K562 (cell line): Measurements from ENCODE around the gene ASB4. TPM values are rescaled to one million over a fixed set of nuclear protein-coding genes. Genes with fewer than 3 reads are reported as not detected.

Source experiments
- ATAC-seq: fragments of 200-7000 bp; cut with Tn5 transposase; 3 replicates; pipeline ENCODE4 v1.9.1; 2020; ENCODE audit warnings: moderate library complexity
- BruUV-seq: library from RNA; stranded (reverse); fragments of 400-500 nt; replicated peaks from 2 replicates; lab custom pipeline; 2021; lab: Mats Ljungman, UMichigan
- CTCF ChIA-PET: fragments of 300-600 bp; formaldehyde crosslinking; extraction: SDS; loops from one replicate; lab custom pipeline; 2021; ENCODE audit warnings: low intra/inter-chr PET ratio; lab: Yijun Ruan, JAX
- POLR2A ChIA-PET: fragments of 300-600, 350-650 bp; sonication (Branson Sonifier 250); formaldehyde crosslinking; extraction: SDS; loops from one replicate; lab custom pipeline; 2021; ENCODE audit warnings: antibody characterized with exemption, inconsistent platforms; lab: Yijun Ruan, JAX
- DNase-seq, 4 experiments: peaks; one replicate each; pipeline versions ENCODE4 v3.0.0 to v3.0.0-alpha.2; 2011 to 2018; ENCODE audit warnings: low spot score in 3 of 4, mixed read lengths in 3 of 4; ENCODE audit errors: extremely low read depth in 1 of 4
- FAIRE-seq: peaks from 2 replicates; lab custom pipeline; 2011; peaks lifted over from hg19 to GRCh38; lab: Jason Lieb, UNC
- H2AFZ ChIP-seq: 2 replicates; pipeline ENCODE4 v1.6.0; 2011; ENCODE audit warnings: low read depth, low read length, control low read depth, inconsistent platforms
- H3K27ac ChIP-seq: fragments of 200-600 bp; 3 replicates; pipeline ENCODE4 v1.8.0; 2011; ENCODE audit warnings: low read depth, mild to moderate bottlenecking, control low read depth, inconsistent platforms, low read length, moderate library complexity, mixed read lengths; ENCODE audit errors: extremely low read depth
- H3K27me3 ChIP-seq, 2 experiments: fragments of 300-600 bp in 1 of 2; 2 replicates in 1 of 2; 3 replicates in 1 of 2; pipeline versions ENCODE4 v1.6.0 to v1.8.0; 2011; ENCODE audit warnings: inconsistent platforms in 2 of 2, low read length in 2 of 2, mild to moderate bottlenecking in 1 of 2, mixed read lengths in 1 of 2, moderate library complexity in 1 of 2; ENCODE audit not compliant: control insufficient read depth in 2 of 2, insufficient read depth in 2 of 2
- H3K36me3 ChIP-seq: fragments of 300-600 bp; 3 replicates; pipeline ENCODE4 v1.8.0; 2011; ENCODE audit warnings: mild to moderate bottlenecking, low read length, inconsistent platforms; ENCODE audit not compliant: control insufficient read depth, insufficient read depth
- H3K4me1 ChIP-seq, 2 experiments: fragments of 200-600 bp in 1 of 2; replicated peaks in 1 of 2; 2 replicates in 1 of 2; 3 replicates in 1 of 2; pipeline versions ENCODE4 v1.5.1 to v1.8.0; 2011; ENCODE audit warnings: inconsistent platforms in 2 of 2, low read length in 2 of 2, mild to moderate bottlenecking in 1 of 2, mixed read lengths in 1 of 2, moderate library complexity in 1 of 2; ENCODE audit not compliant: control insufficient read depth in 2 of 2, insufficient read depth in 2 of 2
- H3K4me2 ChIP-seq: 2 replicates; pipeline ENCODE4 v1.6.1; 2011; ENCODE audit warnings: low read length, control low read depth, inconsistent platforms, mixed read lengths; ENCODE audit not compliant: insufficient read depth
- H3K4me3 ChIP-seq: fragments of 200-600 bp; sonication (generic), shearing (Covaris generic); 2 replicates; pipeline ENCODE4 v1.5.1; 2016; ENCODE audit warnings: control low read depth, inconsistent platforms
- H3K79me2 ChIP-seq: fragments of 200-600 bp; 3 replicates; pipeline ENCODE4 v1.8.0; 2011; ENCODE audit warnings: low read length, inconsistent platforms; ENCODE audit not compliant: control insufficient read depth, insufficient read depth
- H3K9ac ChIP-seq, 2 experiments: 2 replicates each; pipeline versions ENCODE4 v1.6.0 to v1.6.1; 2011; ENCODE audit warnings: low read depth in 2 of 2, low read length in 2 of 2, control low read depth in 1 of 2, inconsistent platforms in 1 of 2, mild to moderate bottlenecking in 1 of 2, mixed read lengths in 1 of 2; ENCODE audit not compliant: insufficient read depth in 1 of 2
- H3K9me1 ChIP-seq: one replicate; pipeline ENCODE4 v1.6.0; 2011; ENCODE audit warnings: inconsistent platforms, mild to moderate bottlenecking, low read length, moderate library complexity; ENCODE audit not compliant: control insufficient read depth, insufficient read depth
- H3K9me3 ChIP-seq: replicated peaks from 2 replicates; pipeline ENCODE4 v1.5.1; 2011; ENCODE audit warnings: low read depth, low read length, inconsistent platforms; ENCODE audit not compliant: control insufficient read depth, insufficient read depth
- H4K20me1 ChIP-seq: replicated peaks from 2 replicates; pipeline ENCODE4 v1.6.1; 2011; ENCODE audit warnings: low read length, inconsistent platforms, mixed read lengths; ENCODE audit not compliant: control insufficient read depth, insufficient read depth
- DDX20 ChIP-seq: fragments of 450-650 bp; IDR thresholded peaks from 2 replicates; pipeline ENCODE4 v1.6.1; 2016; ENCODE audit warnings: missing genetic modification characterization, low read depth, mild to moderate bottlenecking, missing compliant biosample characterization, moderate library complexity
- SMC3 ChIP-seq: conservative IDR thresholded peaks from 2 replicates; pipeline ENCODE4 v1.6.1; 2011; ENCODE audit warnings: low read depth, low read length, improper control_type of control experiment; ENCODE audit not compliant: insufficient read depth
- TCF3 ChIP-seq: sonication (generic); formaldehyde crosslinking; IDR thresholded peaks from 2 replicates; pipeline ENCODE4 v1.4.0; 2020; ENCODE audit warnings: mild to moderate bottlenecking, missing genetic modification reagents
- WGBS: fragments of 100-300 bp; shearing (Covaris generic); methylation state at CpG from one replicate; pipeline ENCODE4 v1.1.6; 2016; ENCODE audit warnings: low coverage, mixed read lengths; ENCODE audit not compliant: insufficient coverage; ENCODE audit errors: missing lambda C conversion rate; 5-methylcytosine and 5-hydroxymethylcytosine counted together
- in situ Hi-C: fragments of 300-500 bp; cut with MboI; formaldehyde crosslinking; loops from 4 replicates; pipeline ENCODE4 v1.15.0; 2018; ENCODE audit warnings: inconsistent platforms, mixed read lengths
- intact Hi-C: fragments of 100-400 bp; cut with micrococcal nuclease; formaldehyde crosslinking; loops from 2 replicates; pipeline ENCODE4 v1.14.2; 2022
- polyA plus RNA-seq, 8 experiments: library from polyadenylated mRNA; depleted of rRNA in 4 of 8; stranded (reverse) in 5 of 8; unstranded in 3 of 8; fragments of >200 nt; fragmentation: Nextera tagmentation in 2 of 8; fragmentation: Illumina TruSeq in 1 of 8; extraction: Ambion mirVana in 2 of 8; extraction: Trizol in 1 of 8; gene quantifications; 2 replicates each; pipeline versions ENCODE4 v1.2.1 to v1.2.3, GENCODE V29; 2011 to 2014; ENCODE audit warnings: inconsistent platforms in 1 of 8, missing spikeins in 1 of 8
- total RNA-seq, 7 experiments: library from RNA; depleted of rRNA in 6 of 7; stranded (reverse); fragments of >200 nt in 6 of 7; fragmentation: Illumina TruSeq in 2 of 7; extraction: Trizol in 2 of 7; gene quantifications; 2 replicates each; pipeline versions ENCODE4 v1.2.1 to v1.2.3, GENCODE V29; 2011 to 2021; ENCODE audit warnings: low replicate concordance in 1 of 7
- TF ChIP-seq, protein P1 (sequence below): fragments of 200-800 bp; sonication (Bioruptor generic); IDR thresholded peaks from 2 replicates; pipeline ENCODE4 v1.6.1; 2017; ENCODE audit warnings: missing genetic modification characterization, missing compliant biosample characterization
- TF ChIP-seq, protein P2 (sequence below): fragments of 450-650 bp; IDR thresholded peaks from 2 replicates; pipeline ENCODE4 v1.7.1; 2018; ENCODE audit warnings: mild to moderate bottlenecking, low read depth; ENCODE audit not compliant: partially characterized antibody
- TF ChIP-seq, protein P3 (sequence below), 2 experiments: fragments of 450-650 bp; formaldehyde crosslinking in 1 of 2; IDR thresholded peaks; 2 replicates each; pipeline versions ENCODE4 v1.4.0 to v1.6.1; 2014 to 2020; ENCODE audit warnings: mild to moderate bottlenecking in 2 of 2, borderline replicate concordance in 1 of 2, low read depth in 1 of 2

The ASB4 gene
- total and polyA plus RNA-seq, 9 of the 15 experiments (the other 6 are each of a cell fraction or from before 2014, with no cell fraction given): 0.03 to 0.07 TPM; not detected in 7

DNA sequence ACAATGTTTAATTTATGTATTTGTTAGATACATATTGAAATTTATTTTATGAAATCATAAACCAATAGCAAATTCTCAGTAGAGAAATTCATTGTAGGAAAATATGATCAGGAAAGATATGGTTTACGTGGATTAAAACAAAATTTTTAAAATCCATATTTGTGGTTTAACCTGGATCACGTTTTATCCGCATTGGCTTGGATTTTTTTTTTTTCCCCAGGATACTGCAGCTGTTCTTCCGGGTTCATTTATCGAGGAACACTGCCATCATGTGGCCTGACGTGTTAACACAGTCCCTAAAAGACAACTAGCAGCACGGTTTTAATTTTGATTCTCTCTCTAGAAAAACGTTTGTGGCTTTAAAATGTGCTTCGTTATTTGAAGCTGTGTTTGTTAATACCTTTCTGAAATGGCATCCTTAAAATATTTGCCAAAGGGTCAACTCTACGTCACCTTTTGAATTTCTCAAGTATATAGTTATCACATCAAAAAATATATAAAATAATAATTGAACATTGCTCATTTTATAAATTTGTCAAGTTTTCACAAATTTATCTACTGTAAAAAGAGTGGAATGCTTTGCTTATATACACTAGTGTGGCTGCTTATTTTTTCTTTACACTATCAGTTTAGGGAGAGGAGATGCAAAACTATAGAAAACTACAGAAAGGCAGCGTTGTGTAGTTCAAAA lies 8.7 kb upstream of the ASB4 start:
- Histone ChIP-seq H2AFZ (no peak overlapping the region), H4K20me1 (no peaks in the 10 kb centered on the region), H3K27ac (no peak overlapping the region), H3K9me3 (no peaks in the 10 kb centered on the region), H3K36me3 (no peaks in the 10 kb centered on the region), H3K9me1 (no peaks in the 10 kb centered on the region), H3K4me3 (no peak overlapping the region), H3K9ac (no peak overlapping the region), H3K4me1 (no peaks in the 10 kb centered on the region), H3K27me3 (peaks cover 0 to 9% of the 10 kb centered on the region in 2 experiments; a peak in 3 of 5 replicates), H3K79me2 (no peaks in the 10 kb centered on the region), H3K4me2 (no peak overlapping the region)
- under 1% methylated on average over 11 of the region's 11 CpGs for WGBS
- DNase-seq: peak; percentile 73 to 77 (median 76)
- intact Hi-C loops: loop anchor here (1.0 to 10.0 kb wide), 7 partner anchors 80 to 1182 kb away; partner anchors contain the start of gene PON3
- peak; percentile 85 for ATAC-seq
- no TSS peak for BruUV-seq
- CTCF ChIA-PET: interaction anchor here (0.6 to 1.4 kb wide), 10 partner anchors 16 to 1028 kb away, joined by 3 to 5 read pairs (median 3); partner anchors contain the start of gene PON3
- in situ Hi-C loops: loop anchor here (25.0 kb wide), 1 partner anchor 1040 kb away; no protein-coding TSS in a partner anchor
- peak; percentile 95 for FAIRE-seq
- POLR2A ChIA-PET: no interaction called here
- TF ChIP-seq, protein P1, sequence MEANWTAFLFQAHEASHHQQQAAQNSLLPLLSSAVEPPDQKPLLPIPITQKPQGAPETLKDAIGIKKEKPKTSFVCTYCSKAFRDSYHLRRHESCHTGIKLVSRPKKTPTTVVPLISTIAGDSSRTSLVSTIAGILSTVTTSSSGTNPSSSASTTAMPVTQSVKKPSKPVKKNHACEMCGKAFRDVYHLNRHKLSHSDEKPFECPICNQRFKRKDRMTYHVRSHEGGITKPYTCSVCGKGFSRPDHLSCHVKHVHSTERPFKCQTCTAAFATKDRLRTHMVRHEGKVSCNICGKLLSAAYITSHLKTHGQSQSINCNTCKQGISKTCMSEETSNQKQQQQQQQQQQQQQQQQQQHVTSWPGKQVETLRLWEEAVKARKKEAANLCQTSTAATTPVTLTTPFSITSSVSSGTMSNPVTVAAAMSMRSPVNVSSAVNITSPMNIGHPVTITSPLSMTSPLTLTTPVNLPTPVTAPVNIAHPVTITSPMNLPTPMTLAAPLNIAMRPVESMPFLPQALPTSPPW (CRISPR knock-in tag): no peak
- TF ChIP-seq, protein P2, sequence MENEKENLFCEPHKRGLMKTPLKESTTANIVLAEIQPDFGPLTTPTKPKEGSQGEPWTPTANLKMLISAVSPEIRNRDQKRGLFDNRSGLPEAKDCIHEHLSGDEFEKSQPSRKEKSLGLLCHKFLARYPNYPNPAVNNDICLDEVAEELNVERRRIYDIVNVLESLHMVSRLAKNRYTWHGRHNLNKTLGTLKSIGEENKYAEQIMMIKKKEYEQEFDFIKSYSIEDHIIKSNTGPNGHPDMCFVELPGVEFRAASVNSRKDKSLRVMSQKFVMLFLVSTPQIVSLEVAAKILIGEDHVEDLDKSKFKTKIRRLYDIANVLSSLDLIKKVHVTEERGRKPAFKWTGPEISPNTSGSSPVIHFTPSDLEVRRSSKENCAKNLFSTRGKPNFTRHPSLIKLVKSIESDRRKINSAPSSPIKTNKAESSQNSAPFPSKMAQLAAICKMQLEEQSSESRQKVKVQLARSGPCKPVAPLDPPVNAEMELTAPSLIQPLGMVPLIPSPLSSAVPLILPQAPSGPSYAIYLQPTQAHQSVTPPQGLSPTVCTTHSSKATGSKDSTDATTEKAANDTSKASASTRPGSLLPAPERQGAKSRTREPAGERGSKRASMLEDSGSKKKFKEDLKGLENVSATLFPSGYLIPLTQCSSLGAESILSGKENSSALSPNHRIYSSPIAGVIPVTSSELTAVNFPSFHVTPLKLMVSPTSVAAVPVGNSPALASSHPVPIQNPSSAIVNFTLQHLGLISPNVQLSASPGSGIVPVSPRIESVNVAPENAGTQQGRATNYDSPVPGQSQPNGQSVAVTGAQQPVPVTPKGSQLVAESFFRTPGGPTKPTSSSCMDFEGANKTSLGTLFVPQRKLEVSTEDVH: no peak
- TF ChIP-seq SMC3: peak; percentile 65
- no peak for TF ChIP-seq TCF3 (CRISPR knock-in tag)
- TF ChIP-seq, protein P3, sequence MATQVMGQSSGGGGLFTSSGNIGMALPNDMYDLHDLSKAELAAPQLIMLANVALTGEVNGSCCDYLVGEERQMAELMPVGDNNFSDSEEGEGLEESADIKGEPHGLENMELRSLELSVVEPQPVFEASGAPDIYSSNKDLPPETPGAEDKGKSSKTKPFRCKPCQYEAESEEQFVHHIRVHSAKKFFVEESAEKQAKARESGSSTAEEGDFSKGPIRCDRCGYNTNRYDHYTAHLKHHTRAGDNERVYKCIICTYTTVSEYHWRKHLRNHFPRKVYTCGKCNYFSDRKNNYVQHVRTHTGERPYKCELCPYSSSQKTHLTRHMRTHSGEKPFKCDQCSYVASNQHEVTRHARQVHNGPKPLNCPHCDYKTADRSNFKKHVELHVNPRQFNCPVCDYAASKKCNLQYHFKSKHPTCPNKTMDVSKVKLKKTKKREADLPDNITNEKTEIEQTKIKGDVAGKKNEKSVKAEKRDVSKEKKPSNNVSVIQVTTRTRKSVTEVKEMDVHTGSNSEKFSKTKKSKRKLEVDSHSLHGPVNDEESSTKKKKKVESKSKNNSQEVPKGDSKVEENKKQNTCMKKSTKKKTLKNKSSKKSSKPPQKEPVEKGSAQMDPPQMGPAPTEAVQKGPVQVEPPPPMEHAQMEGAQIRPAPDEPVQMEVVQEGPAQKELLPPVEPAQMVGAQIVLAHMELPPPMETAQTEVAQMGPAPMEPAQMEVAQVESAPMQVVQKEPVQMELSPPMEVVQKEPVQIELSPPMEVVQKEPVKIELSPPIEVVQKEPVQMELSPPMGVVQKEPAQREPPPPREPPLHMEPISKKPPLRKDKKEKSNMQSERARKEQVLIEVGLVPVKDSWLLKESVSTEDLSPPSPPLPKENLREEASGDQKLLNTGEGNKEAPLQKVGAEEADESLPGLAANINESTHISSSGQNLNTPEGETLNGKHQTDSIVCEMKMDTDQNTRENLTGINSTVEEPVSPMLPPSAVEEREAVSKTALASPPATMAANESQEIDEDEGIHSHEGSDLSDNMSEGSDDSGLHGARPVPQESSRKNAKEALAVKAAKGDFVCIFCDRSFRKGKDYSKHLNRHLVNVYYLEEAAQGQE (IDR thresholded peaks at IDR 0.05; ENCODE audit: borderline replicate concordance): peak; percentile 80
- TF ChIP-seq, protein P3 (CRISPR knock-in tag; IDR thresholded peaks at IDR 0.05; ENCODE audit: low read depth): no peak
- no peak for TF ChIP-seq DDX20 (tag)
